GM06990 (cell line): ENCODE data around the gene ATP11A.
"Not testable (repeated sequence)": the region's sequence is repeated elsewhere in the genome, so short reads cannot be mapped to it uniquely, and the experiment has no call there.

Experiments
- DNase-seq: peaks from one replicate; pipeline ENCODE4 v3.0.0-alpha.2; 2011; ENCODE audit not compliant: insufficient read length; ENCODE audit errors: extremely low read depth
- H3K27me3 ChIP-seq: replicated peaks from 2 replicates; pipeline ENCODE4 v1.6.0; 2011; ENCODE audit warnings: low read length; ENCODE audit not compliant: control insufficient read depth, insufficient read depth
- H3K36me3 ChIP-seq: 2 replicates; pipeline ENCODE4 v1.5.1; 2011; ENCODE audit warnings: low read length; ENCODE audit not compliant: control insufficient read depth, insufficient read depth
- H3K4me3 ChIP-seq: replicated peaks from 2 replicates; pipeline ENCODE4 v1.5.1; 2011; ENCODE audit warnings: low read depth, mild to moderate bottlenecking, control low read depth, low read length
- TF ChIP-seq, protein P1 (sequence below): IDR thresholded peaks from 2 replicates; pipeline ENCODE4 v1.5.1; 2011; ENCODE audit warnings: low read length, control low read depth, mild to moderate bottlenecking, inconsistent platforms; ENCODE audit not compliant: insufficient read depth, poor library complexity, severe bottlenecking

The ATP11A gene

DNA sequence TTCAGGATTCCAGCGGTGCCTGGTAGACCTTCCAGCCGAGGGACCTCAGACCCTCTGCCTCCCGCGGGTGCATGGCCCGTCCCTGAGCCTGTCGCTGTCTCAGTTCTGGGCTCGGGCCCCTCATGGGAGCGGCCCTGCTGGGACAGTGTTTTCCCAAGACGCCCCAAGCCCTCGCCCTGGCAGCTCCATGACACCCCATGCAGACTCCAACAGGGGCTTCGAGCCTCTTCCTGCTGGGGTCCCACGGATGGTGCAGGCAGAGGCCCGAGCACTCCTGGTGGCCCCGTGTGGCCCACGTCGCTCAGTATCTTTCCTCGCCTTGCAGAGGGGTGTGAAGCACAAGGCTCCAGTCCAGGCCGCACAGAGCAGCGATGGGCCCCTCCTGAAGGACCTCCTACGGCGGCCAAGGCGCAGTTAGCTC lies 190.4 kb downstream of the ATP11A start:
- TF ChIP-seq, protein P1, sequence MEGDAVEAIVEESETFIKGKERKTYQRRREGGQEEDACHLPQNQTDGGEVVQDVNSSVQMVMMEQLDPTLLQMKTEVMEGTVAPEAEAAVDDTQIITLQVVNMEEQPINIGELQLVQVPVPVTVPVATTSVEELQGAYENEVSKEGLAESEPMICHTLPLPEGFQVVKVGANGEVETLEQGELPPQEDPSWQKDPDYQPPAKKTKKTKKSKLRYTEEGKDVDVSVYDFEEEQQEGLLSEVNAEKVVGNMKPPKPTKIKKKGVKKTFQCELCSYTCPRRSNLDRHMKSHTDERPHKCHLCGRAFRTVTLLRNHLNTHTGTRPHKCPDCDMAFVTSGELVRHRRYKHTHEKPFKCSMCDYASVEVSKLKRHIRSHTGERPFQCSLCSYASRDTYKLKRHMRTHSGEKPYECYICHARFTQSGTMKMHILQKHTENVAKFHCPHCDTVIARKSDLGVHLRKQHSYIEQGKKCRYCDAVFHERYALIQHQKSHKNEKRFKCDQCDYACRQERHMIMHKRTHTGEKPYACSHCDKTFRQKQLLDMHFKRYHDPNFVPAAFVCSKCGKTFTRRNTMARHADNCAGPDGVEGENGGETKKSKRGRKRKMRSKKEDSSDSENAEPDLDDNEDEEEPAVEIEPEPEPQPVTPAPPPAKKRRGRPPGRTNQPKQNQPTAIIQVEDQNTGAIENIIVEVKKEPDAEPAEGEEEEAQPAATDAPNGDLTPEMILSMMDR, result no peak
- peaks cover 54% of the 10 kb centered on the region for H3K36me3 ChIP-seq
- no peak for DNase-seq
- H3K27me3 ChIP-seq, result no peaks in the 10 kb centered on the region
- no peak overlapping the region for H3K4me3 ChIP-seq

DNA sequence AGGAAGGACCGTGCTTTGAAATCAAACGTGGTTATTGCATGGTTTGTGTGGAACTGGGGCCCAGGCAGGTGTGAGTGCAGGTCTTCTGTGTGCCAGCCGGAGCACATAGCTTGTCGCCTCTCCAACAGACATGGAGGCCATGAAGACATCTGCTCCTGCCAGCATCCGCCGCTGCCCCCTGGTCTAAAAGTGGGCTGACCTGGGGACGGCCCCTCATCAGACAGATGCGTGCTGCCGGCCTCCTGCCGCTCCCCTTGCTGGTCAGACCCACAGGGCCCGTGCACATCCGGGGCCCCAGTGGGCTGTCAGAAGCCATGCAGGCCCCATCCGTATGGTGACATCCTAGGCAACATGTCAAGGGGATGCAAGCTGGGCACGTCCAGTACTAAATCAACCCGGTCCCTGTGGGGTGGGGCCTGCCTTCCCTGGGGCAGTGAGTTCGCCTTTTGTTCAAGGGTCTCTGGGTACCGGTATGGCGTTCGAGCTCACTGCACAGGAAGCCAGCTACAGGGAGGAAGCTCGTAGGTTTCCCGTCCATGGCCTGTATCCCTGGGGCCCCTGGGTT lies 191.2 kb downstream of the ATP11A start:
- Histone ChIP-seq H3K27me3 (no peaks in the 10 kb centered on the region), H3K36me3 (peaks cover 52% of the 10 kb centered on the region), H3K4me3 (no peak overlapping the region)
- DNase-seq, result no peak
- TF ChIP-seq, protein P1, result no peak

DNA sequence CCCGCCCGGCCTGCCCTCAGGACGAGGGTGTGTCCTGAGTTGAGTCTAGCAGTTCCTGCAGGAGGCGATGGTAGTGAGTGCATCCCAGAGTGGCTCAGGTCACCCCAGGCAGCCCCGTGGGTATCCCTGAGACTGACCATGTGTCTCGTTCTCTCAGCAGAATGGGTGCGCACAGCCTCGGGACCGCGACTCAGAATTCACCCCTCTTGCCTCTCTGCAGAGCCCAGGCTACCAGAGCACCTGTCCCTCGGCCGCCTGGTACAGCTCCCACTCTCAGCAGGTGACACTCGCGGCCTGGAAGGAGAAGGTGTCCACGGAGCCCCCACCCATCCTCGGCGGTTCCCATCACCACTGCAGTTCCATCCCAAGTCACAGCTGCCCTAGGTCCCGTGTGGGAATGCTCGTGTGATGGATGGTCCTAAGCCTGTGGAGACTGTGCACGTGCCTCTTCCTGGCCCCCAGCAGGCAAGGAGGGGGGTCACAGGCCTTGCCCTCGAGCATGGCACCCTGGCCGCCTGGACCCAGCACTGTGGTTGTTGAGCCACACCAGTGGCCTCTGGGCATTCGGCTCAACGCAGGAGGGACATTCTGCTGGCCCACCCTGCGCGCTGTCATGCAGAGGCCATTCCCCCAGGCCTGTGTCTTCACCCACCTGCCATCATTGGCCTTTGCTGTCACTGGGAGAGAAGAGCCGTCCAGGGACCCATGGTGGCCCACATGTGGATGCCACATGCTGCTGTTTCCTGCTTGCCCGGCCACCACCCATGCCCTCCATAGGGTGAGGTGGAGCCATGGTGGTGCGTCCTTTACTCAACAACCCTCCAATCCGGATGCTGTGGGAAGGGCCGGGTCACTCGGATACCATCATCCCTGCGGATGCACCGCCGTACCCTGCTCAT lies 192.1 kb downstream of the ATP11A start:
- peaks cover 47% of the 10 kb centered on the region for H3K36me3 ChIP-seq
- no peak for DNase-seq
- no peaks in the 10 kb centered on the region for H3K27me3 ChIP-seq
- H3K4me3 ChIP-seq, result no peak overlapping the region
- TF ChIP-seq, protein P1, result no peak

- TF ChIP-seq, protein P1, result no peak
- Histone ChIP-seq H3K27me3 (no peaks in the 10 kb centered on the region), H3K36me3 (peaks cover 40% of the 10 kb centered on the region), H3K4me3 (no peak overlapping the region)
- DNase-seq, result no peak
These were observed 192.8 kb downstream of the ATP11A start for GRCh38 chr13:112882555-112883024.

DNA sequence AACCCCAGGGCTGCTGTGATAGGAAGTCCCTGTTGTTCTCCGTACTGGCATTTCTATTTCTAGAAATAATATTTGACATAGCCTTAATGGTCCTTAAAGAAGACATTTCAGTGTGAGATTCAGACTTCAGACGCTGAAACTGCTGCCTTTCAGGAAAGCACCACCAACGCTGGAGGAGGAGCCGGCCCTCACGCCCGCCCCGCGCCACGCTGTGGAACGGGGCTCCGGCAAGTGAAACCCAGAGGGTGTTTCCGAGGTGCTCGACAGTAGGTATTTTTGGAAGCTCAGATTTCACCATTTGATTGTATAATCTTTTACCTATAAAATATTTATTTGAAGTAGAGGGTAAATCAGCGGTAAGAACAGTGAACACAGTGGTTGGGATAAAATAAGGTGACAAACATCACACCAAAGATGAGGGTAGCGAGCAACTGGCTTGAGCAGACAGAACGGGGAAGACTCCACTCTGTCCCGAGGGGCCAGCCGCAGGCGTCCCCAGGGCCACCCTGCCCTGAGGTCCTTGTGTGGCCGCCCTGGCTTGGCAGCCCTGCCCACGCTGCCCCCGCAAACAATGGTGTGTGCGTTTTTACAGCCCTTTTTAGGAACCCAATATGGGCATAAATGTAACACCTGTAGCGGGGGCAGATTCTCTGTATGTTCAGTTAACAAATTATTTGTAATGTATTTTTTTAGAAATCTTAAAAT lies 193.6 kb downstream of the ATP11A start:
- Histone ChIP-seq H3K36me3 (peaks cover 34% of the 10 kb centered on the region), H3K27me3 (no peaks in the 10 kb centered on the region), H3K4me3 (no peak overlapping the region)
- no peak for DNase-seq
- TF ChIP-seq, protein P1, result no peak

- DNase-seq, H3K27me3 ChIP-seq, H3K4me3 ChIP-seq: not testable (repeated sequence)
- peaks cover 26% of the 10 kb centered on the region for H3K36me3 ChIP-seq
These were observed 194.9 kb downstream of the ATP11A start for GRCh38 chr13:112884700-112885099.
